HG02852 (cell line): Measurements from ENCODE around the gene DHRS3.

Experiments used
- ATAC-seq: cut with Tn5 transposase; IDR thresholded peaks from one replicate; pipeline ENCODE4 v1.9.1; 2021; ENCODE audit warnings: mild to moderate bottlenecking, moderate library complexity; ENCODE audit not compliant: unreplicated experiment

DHRS3 gene

DNA sequence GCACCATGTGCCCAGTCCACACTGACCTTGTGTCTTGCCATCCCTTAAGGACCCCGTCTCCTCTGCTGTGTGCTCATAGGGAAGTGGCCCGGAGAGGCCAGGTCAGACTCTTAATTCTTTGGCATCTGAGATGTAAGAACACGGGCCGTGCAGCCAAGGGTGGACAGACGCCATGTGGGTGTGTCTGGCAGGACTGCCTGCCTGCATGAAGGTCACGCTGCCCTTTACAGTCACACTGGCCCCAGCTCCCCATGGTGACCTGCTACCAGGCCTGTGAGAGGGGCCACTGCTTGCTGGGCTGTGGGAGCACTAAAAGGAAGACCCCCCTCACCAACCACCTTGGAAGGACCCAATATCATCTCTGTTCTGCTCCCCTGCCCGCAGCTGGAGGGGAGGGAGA is 17.7 kb downstream of the DHRS3 start:
- no peak for ATAC-seq

- no peak for ATAC-seq
Observed at GRCh38 chr1:12599657-12600056, 18.4 kb downstream of the DHRS3 start.

- no peak for ATAC-seq
Observed at GRCh38 chr1:12598974-12599373, 19.0 kb downstream of the DHRS3 start.

DNA sequence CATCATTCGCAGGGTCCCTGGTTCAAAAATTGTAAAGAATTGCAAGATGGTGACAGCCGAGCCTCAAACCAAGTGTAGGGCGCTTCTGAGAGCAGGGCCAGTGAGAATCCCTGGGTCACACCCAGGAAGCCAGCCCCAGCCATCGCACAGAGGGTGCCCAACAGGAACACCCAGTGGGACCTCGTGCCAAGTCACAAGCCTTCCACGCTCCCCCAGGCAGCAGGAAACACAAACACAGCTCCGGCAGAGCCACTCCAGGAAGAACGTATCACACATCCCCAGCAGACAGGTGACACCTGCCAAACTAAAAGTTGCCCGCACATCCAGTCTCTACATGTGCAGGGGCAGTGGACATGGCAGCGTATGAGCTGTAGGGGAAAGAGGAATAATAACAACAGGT is 20.2 kb downstream of the DHRS3 start:
- no peak for ATAC-seq

DNA sequence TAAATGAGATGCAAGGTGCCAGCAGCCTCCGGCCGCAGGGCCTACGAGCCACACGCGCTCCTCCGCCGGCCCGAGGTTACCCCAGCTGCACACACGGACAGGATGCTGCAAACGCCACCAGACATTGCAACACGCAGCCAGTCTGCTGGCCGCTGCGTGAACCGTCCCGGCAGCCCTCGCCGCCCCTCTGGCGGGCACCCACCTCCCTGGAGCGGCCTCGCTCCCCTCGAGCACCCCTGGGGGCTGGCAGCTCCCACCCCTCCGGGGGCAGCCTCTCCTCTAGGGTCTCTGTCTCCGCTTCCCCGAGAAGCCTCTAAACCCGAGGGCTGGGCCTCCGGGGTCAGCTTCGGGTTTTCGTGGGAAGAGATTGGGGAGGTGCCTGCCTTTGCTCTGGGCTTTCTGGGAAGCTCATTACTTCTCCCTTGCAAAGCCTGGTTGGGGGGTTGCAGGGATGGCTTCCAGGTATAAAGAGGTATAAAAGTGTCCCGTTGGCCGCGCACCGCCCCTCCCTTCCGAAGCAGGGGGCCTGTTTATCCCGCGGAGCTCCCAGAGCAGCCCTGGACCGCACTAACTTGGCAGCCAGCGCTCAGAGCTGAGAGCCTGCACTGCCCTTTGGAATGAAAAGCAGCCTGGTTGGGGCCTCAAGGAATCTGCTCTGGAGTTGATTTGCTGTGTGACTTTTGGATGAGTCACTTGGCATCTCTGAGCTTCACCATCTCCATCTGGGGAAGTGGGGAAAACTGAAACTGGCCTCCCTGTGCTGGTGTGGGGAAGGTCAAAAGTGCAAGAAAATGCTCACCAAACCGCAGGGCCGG is 21.8 kb downstream of the DHRS3 start:
- no peak for ATAC-seq

- no peak for ATAC-seq
Observed at GRCh38 chr1:12595757-12596006, 22.3 kb downstream of the DHRS3 start.

DNA sequence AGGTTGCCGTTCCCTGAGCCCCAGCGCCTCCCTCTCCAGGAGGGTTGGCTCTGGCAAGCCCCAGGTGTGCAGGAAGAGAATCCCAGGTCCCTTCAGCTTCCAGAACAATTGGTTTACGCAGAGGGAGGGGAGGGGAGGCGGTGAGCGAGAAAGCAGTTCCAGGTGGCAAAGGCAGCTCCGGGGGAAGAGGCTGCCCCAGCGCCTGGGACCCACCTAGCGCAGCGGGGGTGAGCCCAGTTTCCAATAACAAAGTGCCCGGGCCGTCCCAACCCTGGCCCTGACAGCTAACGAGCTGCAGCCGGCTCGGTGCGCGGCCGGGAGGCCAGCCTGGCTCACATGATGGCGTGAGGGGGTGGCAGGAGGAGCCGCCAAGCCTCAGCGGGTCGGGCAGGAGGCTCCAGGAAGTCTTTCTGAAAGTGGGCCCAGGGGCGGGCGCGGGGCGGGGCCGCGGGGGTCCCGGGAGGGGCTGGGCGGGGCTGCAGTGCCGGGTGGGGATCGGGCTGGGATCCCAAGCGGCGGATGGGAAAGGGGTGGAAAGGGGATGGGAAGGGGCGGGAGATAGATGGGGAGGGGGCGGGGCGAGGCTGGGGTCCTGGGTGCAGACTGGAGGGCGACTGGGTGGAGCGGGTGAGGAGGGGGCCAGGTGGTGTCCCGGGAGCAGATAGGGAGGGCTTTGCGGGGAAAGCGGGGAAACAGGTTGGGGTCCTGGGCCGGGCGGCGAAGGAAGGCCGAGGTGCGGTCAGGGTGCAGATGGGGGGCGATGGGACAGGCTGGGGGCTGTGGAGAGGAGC is 22.8 kb downstream of the DHRS3 start:
- no peak for ATAC-seq

DNA sequence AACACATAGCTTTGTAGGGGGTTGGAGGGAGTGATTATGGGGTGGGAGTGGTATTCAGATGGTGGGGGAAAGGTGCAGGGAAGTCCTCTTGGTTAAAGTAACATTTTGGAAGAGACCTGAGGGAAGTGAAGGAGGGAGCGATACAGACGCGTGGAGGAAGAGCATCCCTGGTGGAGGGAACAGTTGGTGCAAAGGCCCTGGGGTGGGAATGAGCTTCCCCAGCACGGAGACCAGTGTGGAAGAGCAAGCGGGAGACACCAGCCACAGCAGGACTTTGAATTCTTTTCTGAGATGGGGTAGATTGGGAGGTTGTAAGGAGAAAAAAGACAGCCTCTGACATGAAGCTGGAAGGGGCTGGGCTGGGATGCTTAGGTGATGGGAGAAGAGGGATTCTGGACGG is 23.5 kb downstream of the DHRS3 start:
- no peak for ATAC-seq

DNA sequence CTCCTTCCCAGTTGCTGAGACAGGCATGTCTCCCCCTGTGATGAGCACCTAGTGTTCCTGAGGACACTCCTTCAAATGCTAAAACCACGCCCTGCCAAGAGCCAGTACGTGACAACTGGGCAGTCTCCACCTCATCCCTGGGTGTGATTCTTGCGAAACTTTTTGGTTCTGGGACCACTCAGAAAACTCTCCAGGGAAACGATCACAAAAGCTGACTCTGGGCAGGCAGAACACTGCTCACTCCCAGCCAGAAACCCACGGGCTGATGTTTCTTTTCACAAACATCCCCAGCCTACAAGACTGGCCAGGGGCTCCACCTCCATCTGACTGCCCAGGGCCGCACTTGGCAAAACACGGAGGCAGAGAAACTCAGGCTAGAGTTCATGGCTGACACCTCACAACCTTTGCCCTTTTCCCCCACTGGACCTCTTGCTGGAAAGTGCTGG is 24.4 kb downstream of the DHRS3 start:
- ATAC-seq, result no peak

DNA sequence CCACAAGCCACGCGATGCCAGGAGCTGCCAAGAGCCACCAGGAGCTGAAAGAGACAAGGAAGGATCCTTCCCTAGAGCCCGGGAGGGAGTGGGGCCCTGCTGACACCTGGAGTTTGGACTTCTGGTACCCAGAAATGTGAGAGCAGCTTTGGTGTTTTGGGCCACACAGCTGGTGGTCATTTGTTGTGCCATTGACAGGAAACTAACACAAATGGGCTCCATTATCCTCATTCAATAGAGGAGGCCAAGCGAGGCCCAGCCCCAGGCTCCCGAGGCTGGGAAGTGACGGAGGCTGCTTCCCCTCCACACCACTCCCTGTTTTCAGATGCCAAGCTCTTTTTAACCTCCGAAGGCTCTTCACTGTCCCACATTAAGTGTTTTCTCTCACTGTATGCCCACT is 25.5 kb downstream of the DHRS3 start:
- no peak for ATAC-seq

- ATAC-seq, result no peak
Observed at GRCh38 chr1:12591267-12591938, 26.6 kb downstream of the DHRS3 start.

DNA sequence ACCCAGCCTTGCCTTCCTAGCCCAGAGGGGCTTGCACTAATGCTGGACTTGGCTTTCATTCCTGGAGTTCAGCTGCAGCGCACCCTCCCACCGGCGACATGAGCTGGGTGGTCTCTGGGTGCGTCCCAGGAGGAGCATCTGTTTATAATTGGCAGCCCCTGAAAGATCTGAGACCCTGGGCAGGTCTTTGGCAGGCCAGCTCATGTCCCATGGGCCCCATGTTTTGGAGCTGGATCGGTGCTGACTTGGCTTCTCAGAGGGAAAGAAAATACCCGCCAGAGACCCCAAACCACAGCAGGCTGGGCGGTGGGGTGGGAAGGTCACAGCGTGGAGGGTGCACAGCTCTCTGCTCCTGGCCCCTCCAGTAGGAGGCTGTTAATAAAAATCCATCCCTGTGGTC is 29.3 kb downstream of the DHRS3 start:
- no peak for ATAC-seq

DNA sequence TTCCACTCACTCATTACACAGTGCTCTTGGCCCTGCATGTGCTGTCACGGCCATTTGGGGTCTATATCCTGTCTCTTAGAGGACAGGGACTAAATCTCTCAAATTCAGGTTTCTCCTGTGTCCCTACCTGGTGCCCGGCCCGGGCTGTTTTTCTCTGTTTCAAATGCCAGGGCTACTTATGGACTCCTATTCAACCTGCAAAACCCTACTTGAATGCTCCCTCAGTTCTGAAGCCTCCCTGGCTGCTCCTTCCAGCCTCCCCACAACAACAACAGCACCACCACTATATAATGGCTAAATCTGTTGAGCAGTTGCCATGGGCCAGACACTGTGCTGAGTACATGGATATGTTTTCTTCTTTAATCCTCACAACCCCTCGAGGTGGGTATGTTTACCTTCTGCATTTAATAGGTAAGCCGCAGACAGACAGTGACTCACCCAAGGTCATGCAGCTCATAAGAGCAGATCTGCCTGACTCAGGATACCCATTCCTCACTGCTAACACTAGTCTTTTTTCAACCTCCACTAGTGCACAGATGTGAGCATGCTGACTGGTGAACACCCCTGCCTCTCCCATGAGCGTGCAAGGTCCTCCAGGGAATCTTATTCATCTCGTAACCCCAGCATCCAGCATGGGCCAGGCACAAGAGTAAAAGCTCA is 29.9 kb downstream of the DHRS3 start:
- no peak for ATAC-seq

DNA sequence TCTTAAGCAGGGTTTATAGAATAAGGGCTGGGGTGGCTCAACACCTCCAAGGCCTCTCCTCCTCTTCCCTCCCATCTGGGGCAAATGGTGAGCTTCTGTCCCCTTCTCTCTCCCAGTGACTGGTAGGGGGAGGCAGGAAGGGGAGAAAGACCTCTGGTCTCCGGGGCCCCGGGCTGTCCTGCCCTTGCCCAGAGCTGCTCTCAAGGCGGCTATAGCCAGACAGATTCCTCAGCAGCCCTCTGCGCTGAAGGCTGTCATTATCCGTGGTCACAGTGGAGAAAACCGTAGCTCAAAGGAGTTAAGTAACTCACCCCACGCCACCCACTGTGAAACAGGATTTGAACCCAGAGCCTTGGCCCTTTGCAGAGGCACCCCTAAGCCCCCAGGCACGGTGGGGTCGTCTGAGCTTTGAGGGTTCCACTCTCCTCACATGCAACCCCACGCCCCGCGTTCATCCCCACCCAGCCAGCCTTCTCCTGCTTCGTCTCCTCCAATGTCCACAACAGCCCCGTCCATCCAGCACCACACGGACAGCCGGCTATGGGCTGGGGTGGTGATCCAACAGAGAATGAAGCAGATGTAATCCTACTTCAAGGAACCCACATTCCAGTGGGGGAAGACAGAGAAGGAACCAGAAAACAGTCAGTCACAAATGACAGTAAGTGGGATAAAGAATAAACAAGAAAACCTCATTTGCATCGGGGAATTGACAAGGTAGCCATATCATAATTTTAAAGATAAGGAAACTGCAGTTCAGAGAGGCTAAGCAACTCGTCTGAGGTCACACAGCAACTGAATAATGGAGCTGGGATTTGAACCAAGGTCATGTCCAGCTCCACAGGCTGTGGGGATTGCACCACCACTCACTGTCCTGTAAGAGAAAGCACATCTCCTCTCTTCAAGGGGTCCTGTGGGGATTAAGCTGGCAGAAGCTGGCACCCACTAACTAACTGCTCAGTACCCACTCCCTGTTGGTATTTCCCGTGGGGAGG is 31.8 kb downstream of the DHRS3 start:
- ATAC-seq, result no peak

DNA sequence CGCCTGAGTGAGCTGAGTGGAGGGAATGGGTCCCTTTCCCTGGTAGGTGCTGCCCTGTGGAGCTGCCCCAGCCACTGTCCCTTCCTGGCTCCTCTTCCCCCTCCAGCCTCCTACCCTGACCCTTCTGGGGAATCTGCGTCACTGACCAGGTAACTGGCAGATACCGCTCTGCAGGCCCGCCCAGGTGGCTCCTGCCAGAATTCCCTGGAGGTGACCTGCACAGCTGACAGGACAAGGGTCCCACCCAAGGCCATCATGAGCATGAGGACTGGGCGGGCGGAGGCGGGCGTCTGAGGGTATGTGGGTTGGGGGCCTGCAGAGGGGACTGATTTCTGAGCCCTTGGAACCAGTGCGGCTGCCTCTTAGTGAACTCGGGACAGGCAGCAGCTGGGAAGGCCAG is 32.5 kb downstream of the DHRS3 start:
- no peak for ATAC-seq

- no peak for ATAC-seq
Observed at GRCh38 chr1:12584900-12585525, 33.0 kb downstream of the DHRS3 start.

DNA sequence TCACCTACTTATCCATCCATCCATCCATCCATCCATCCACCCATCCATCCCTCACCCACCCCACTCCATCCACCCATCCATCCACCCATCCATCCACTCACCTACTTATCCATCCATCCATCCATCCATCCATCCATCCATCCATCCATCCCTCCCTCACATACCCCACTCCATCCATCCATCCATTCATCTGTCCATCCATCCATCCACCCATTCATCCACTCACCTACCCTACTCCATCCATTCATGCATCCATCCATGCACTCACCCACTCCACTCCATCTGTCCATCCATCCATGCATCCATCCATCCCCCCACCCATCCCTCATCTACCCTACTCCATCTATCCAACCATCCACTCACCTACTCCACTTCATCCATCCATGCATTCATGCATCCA is 34.5 kb downstream of the DHRS3 start:
- ATAC-seq, result no peak

DNA sequence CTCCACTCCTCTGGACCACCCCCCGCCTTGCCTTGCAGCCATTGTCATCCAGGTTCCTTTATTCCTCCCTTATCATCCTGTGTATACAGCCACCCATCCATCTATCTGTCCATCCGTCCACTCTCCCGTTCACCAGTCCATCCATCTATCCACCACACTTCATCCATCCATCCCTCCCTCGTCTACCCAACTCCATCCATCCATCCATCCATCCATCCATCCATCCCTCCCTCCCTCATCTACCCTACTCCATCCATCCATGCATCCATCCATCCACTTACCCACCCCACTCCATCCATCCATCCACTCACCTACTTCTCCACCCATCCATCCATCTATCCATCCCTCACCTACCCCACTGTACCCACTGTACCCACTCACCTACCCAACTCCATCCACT is 35.4 kb downstream of the DHRS3 start:
- no peak for ATAC-seq

DNA sequence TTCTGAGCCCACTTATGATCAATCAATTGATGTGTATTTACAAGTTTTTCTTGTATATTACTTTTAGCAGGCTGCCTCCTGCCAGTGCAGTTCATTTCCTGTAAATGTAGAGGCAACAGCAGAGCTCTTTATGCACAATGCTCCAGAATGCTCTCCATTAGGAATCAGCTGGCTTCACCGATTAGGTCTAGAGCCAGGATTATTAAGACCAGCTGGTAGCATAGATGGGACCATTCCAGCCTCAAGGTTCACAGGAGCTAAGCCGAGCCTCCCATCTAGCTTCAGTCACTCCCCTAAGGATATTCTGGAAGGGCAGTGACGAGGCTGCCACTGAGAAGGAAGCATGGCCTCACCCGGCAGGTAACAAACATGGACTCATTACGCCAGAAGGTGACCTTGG is 36.8 kb downstream of the DHRS3 start:
- no peak for ATAC-seq
